Nephron (organoid): Measurements from ENCODE around the gene SHLD1.

Experiments
- H3K27ac Mint-ChIP-seq, 3 experiments: 2 replicates each; pipeline ENCODE4 v1.8.0; 2020; ENCODE audit warnings: mixed read lengths in 3 of 3, mild to moderate bottlenecking in 2 of 3, moderate library complexity in 1 of 3
- H3K27me3 Mint-ChIP-seq: 2 replicates; pipeline ENCODE4 v1.8.0; 2021; ENCODE audit warnings: low read depth, mild to moderate bottlenecking, moderate library complexity, mixed read lengths
- H3K36me3 Mint-ChIP-seq: 2 replicates; pipeline ENCODE4 v1.8.0; 2020; ENCODE audit warnings: low read depth, mixed read lengths
- H3K4me1 Mint-ChIP-seq: 2 replicates; pipeline ENCODE4 v1.8.0; 2020; ENCODE audit warnings: mixed read lengths
- H3K4me3 Mint-ChIP-seq, 3 experiments: 2 replicates each; pipeline ENCODE4 v1.8.0; 2020; ENCODE audit warnings: mild to moderate bottlenecking in 3 of 3, mixed read lengths in 3 of 3, moderate library complexity in 2 of 3
- H3K9me3 Mint-ChIP-seq: 2 replicates; pipeline ENCODE4 v1.8.0; 2020; ENCODE audit warnings: mixed read lengths
- TF ChIP-seq, protein P1 (sequence below), 3 experiments: fragments of 200-600 bp; sonication (generic); IDR thresholded peaks; one replicate each; pipeline ENCODE4 v1.5.0; 2021; ENCODE audit warnings: antibody characterized with exemption in 3 of 3; ENCODE audit not compliant: unreplicated experiment in 3 of 3

SHLD1 gene

DNA sequence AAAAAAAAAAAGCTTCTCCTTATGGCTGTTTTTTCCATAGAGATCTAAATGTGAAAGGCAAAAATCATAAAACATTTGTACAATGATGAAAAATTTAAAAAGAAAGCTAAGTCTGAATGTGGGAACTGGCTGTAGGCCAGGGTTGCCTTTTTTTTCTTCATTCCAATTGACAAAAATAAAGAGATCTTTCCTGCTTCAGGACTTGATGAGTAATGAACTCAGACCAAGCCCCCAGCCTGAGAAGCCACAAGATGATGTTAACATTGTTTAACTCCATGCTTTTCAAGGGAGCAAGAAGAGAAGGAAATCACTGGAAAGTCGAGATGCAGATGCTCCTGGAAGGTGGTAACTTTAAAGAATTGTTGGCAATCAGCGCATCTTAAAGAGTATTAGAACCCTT, 158.8 kb downstream of the SHLD1 start:
- Mint-ChIP-seq H3K9me3 (no peaks in the 10 kb centered on the region), H3K4me1 (no peaks in the 10 kb centered on the region), H3K27ac (no peak overlapping the region), H3K36me3 (no peaks in the 10 kb centered on the region), H3K27me3 (peaks cover 44% of the 10 kb centered on the region), H3K4me3 (no peak overlapping the region)
- TF ChIP-seq, protein P1, sequence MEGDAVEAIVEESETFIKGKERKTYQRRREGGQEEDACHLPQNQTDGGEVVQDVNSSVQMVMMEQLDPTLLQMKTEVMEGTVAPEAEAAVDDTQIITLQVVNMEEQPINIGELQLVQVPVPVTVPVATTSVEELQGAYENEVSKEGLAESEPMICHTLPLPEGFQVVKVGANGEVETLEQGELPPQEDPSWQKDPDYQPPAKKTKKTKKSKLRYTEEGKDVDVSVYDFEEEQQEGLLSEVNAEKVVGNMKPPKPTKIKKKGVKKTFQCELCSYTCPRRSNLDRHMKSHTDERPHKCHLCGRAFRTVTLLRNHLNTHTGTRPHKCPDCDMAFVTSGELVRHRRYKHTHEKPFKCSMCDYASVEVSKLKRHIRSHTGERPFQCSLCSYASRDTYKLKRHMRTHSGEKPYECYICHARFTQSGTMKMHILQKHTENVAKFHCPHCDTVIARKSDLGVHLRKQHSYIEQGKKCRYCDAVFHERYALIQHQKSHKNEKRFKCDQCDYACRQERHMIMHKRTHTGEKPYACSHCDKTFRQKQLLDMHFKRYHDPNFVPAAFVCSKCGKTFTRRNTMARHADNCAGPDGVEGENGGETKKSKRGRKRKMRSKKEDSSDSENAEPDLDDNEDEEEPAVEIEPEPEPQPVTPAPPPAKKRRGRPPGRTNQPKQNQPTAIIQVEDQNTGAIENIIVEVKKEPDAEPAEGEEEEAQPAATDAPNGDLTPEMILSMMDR (IDR thresholded peaks at IDR 0.05; ENCODE audit: unreplicated experiment in 3 of 3) = no peak

DNA sequence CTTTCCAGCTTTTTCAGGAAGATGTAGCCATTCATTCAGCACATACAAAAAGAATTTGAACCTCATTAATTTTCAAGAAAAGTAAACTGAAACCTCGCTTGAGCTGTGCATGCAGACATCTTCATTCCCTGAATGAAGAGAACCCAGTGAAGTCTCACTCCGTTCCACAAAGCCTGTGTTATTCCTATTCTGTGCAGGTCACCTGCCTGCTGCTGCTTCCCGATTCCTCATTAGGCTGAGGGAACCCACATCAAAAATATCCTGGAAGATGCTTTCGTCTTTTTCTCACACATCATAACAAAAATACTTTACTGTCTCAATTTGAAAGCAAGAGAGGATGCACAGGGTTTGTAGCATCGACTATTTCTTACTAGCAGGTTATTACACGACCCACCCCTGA, 160.0 kb downstream of the SHLD1 start:
- Mint-ChIP-seq H3K27ac (peak overlapping the region in 1 of 3 experiments; percentile 11), H3K4me3 (peak overlapping the region in 2 of 3 experiments; percentile 80 to 86), H3K4me1 (no peaks in the 10 kb centered on the region), H3K9me3 (no peaks in the 10 kb centered on the region), H3K36me3 (no peaks in the 10 kb centered on the region), H3K27me3 (peaks cover 44% of the 10 kb centered on the region)
- TF ChIP-seq, protein P1 (IDR thresholded peaks at IDR 0.05; ENCODE audit: unreplicated experiment in 3 of 3) = no peak

DNA sequence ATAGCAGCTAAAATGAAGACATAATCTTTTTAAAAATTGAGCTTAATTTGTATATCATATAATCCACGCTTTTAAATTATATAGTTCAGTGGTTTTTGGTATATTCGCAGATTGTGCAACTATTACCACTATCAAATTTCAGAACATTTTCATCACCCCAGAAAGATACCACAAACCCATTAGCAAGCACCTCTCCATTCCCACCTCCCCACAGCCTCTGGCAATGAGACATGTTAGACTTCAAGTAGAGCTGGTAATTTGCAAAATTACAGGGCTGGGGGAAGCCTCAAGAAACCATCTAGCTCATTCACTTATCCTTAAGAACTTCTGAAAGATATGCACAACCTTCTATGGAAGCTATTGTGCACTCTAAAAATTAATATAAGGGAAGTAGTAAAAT, 163.0 kb downstream of the SHLD1 start:
- Mint-ChIP-seq H3K4me1 (no peaks in the 10 kb centered on the region), H3K27me3 (peaks cover 34% of the 10 kb centered on the region), H3K36me3 (no peaks in the 10 kb centered on the region), H3K4me3 (peak overlapping the region in 1 of 3 experiments; percentile 30), H3K27ac (no peak overlapping the region), H3K9me3 (no peaks in the 10 kb centered on the region)
- TF ChIP-seq, protein P1 (IDR thresholded peaks at IDR 0.05; ENCODE audit: unreplicated experiment in 3 of 3) = no peak
